ENCODE measurements around the gene APBB2.
"Not testable (repeated sequence)": the region's sequence is repeated elsewhere in the genome, so short reads cannot be mapped to it uniquely, and the experiment has no call there.

The APBB2 gene

DNA sequence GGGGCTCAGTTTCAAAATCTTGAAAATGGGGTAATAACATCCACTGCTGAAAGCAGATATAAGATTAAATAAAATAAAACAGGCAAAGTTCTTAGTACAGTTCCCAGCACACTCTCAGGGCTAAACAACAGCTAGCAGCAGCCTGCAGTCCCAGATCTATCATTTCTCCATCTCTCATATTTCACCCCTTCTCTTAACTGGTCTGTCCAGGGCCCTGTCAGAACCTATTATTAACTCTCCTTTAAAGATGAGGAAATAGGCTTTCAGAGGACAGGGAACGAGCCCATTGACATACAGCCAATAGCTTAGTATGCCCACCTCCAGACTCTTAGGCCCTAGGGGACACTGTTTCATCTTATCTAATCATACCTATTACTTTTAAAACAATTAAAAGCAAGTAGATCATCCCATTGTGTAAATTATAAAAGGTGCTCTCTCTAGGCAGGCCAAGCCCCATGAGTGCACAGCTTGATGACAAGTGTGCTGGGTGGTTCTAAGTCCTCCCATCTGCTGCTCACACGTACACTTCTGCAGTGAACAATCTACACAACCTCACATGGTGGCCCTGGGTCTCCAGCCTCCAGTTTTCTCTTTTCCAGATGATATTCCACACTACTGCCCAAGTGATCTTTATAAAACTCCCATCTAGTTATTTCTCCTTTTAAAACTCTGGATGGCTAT is 119.0 kb downstream of the APBB2 start:
- DNase-seq: no peak

- no peak for DNase-seq
Measured at GRCh38 chr4:41092128-41092527, 122.2 kb downstream of the APBB2 start.

DNA sequence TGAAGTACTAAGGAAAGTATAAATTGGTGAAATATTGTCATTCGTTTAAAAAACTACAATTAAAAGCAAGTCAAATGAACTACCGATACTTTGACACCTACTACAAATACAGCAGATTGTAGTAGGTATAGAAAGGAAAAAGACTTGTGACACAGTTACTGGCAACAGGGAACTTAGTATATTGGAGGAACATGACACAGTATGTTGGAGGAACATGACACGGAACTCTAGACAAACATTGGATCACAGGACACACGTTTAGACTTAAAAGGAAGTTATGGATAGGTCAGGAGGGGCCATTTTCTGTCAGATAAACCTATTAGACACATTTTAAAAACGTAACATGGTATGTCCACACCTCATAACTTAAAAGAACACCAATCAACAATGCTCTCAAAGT is 132.5 kb downstream of the APBB2 start:
- no peak for DNase-seq

DNA sequence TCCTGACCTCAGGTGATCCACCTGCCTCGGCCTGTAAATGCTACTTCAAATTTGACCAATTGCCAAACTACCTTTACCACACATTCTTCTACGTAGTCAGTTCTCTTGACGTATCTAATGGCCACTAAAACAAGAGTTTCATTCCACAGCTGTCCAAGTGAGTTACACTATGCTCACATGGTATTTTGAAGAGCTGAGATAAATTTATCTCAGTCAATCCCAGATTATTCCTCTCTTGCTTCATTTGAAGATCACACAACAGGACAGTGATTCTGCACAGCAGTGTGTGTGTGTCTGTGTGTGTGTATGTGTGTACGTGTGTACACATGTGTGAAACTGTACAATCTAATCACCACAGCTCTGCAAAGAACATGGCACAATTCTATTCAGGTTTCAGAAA is 133.4 kb downstream of the APBB2 start:
- DNase-seq: no peak

GRCh38 chr4:41079881-41080560 is 134.3 kb downstream of the APBB2 start:
- no peak for DNase-seq

- no peak for DNase-seq
Measured at GRCh38 chr4:41077628-41078027, 136.7 kb downstream of the APBB2 start.

DNA sequence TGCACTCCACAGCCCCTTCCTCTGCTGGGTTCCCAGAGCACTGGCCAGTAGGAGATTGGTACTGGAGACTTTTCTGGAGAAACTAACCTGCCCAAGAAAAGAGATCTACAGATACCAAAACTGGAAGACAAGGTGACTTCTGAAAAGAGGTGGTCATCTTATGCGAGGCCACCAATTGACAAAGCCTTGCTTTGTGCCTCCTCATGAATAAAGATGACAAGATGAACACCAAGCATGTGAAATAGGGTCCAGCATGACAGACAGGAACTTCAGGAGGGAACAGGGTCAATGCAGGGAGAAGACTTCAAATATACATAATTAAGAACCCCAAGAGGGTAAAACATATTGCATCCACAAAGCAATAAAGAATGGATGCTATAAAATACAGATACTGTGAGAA is 137.9 kb downstream of the APBB2 start:
- no peak for DNase-seq

- DNase-seq: no peak
Measured at GRCh38 chr4:41074215-41074614, 140.1 kb downstream of the APBB2 start.

- no peak for DNase-seq
Measured at GRCh38 chr4:41072021-41072777, 142.1 kb downstream of the APBB2 start.

DNA sequence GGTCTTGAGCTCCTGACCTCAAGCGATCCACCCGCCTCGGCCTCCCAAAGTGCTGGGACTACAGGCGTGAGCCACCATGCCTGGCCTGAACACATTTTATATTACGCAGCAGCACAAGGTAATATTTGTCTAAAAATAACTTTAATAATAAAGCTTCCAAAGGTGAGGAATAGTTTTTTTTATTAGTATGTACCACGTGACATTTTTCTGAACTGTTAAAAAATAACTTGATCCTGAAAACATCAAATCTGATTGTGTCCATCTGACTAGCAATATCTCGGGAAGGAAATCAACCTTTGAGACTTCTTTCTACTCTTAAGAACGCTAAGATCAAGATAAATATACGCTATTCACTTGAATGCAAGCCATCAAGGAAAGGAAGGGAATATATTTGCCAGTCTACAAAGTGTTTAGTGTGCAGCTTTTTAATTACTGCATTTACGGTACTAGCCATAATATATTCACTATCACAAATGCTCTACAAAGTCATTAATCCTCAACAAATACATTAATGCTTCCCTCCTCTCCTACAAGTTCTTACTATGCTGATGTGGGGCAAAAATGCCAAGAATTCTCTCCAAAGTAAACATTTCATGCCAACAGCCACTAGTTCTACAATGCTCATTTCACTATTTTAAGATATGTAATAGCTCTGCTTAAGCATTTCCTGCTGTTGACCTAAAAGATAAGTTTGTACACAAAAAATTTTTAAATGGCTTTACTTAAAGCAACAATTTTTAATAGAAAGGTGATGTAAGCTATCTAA is 143.6 kb downstream of the APBB2 start:
- DNase-seq: no peak

DNA sequence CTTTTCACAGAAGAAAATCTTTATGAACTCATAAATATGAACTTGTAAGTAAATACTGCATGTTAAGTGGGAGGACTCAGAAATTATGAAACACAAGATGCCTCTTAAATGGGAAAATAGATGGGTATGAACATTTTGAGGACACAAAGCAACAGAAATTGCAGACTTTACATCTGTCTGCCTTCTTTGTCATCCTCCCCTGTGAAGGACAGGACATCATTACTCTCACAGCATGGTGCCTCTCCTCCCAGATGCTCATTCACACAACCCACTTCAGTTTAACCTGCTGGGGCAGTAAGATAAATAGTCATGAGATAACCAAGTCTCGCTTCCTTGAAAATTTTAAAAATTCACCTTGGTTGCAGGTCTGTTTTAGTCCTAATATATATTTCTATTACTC is 144.5 kb downstream of the APBB2 start:
- DNase-seq: no peak

GRCh38 chr4:41069257-41069656 is 145.1 kb downstream of the APBB2 start:
- DNase-seq: no peak

DNA sequence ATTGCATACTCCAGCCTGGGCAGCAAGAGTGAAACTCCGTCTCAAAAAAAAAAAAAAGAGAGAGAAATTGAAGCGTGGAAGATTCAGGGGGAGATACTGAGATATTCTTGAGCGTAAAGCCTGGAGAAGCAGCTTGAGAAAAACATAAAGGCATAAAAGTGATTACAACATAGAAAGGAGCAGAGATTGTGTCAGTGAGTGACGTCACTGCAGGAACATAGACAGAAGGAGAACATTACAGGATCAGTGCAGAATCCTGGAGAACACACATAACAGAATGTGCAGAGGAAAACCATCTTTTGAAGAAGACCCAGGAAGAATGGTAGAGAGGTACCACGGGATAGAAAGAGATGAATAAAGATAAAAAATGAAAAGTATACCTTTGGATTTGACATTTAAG is 147.0 kb downstream of the APBB2 start:
- no peak for DNase-seq

DNA sequence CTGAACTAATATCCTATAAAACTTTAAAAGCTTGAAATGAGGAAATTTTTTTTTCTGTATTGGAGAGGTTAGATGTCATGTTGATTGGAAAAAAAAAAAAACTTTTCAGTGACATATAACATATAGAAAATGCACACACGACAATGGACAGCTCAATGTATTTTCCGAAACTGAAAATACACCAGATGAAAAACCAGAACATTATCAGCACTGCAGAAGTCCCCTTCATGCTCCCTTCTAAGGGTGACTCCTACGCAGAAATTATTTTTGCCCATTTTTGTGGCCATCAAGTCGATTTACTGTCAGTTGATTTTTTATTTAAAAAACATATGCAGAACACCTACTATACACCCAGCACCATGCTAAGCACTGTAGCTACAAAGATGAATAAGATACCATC is 148.3 kb downstream of the APBB2 start:
- DNase-seq: no peak

- DNase-seq: no peak
Measured at GRCh38 chr4:41065434-41066006, 148.8 kb downstream of the APBB2 start.

DNA sequence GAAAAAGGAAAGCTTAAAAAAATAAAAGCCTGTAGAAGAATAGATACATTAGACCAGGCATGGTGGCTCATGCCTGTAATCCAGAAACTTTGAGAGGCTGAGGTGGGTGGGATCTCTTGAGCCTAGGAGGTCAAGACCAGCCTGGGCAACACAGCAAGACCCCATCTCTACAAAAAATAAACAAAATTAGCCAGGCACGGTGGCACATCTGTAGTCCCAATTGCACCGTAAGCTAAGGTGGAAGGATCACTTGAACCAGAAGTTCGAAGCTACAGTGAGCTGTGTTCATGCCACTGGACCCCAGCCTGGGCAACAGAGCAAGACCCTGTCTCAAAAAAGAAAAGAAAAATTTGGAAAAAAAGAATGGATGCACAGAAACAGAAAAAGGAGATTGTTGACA is 149.4 kb downstream of the APBB2 start:
- no peak for DNase-seq

DNA sequence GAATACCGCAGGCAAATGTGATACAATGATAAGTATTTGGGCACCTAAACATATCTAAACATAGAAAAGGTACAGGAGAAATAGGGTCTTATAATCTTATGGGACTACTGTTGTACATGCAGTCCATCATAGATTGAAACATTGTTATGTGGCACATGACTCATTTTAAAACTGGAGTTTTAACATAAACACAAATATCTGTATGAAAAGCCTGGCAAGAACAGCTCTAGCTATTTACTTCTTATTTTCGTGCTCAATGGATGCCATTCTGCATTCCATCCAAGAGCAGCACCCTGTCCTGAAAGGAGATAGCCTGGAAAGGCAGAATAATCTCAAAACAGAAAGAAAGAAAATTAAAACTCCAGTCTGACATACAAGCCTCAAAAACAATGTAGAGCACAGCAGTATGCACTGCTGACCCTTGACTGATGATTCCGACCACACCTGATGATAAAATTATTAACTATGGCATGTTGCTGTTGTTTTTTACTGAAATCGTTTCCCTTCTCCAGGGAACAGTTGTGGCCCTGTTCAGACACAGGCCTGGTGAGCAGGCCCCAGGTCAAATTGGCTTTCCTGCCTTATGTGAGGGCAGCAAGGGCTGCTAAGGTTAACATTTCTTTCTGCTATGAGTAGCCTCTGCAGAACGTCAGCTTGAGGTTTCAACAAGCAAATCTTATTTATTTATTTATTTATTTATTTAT is 152.7 kb downstream of the APBB2 start:
- DNase-seq: no peak

DNA sequence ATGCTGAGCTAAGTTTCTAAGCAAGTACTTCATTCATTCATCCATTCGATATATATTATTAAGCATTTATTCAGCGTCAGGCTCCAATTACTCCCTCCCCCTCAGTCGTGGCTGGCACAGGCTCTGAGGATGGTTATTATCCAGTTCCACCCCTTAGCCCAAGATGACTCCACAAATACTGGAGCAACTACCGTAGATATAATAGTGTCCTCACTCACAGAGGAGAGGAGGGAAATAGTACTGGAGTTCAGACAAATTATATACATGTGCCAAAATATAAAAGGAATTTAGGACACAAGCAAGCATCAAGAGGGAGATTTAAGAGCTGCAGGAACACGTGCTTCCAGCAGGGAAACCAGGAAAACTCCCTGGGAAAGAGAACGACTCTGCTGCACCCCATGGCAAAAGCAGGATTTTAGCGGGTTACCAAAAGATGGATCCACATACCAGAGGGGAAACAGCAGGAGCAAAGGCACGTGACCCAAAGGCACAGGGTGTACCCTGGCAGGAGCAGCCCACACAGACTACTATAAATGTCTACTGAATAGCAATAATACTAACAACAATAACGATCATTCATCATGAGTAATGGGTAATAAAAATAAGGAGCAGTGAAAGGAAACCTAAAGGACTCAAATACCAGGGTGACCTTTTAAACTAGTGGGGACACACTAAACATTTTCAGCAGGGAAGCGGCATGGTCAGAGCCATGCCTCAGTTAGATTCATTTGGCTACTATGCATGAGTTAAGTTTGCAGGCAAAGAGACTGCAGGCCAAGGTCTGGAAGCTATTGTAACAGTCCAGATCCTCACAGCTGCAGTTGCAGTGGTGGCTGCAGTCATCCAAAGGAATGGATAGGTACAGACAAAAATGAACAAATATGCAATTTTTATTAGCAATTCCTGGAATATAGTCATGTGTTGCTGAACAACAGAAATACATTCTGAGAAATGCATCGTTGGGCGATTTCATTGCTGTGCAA is 153.7 kb downstream of the APBB2 start:
- DNase-seq: no peak

- DNase-seq: not testable (repeated sequence)
Measured at GRCh38 chr4:41059411-41059810, 154.9 kb downstream of the APBB2 start.

DNA sequence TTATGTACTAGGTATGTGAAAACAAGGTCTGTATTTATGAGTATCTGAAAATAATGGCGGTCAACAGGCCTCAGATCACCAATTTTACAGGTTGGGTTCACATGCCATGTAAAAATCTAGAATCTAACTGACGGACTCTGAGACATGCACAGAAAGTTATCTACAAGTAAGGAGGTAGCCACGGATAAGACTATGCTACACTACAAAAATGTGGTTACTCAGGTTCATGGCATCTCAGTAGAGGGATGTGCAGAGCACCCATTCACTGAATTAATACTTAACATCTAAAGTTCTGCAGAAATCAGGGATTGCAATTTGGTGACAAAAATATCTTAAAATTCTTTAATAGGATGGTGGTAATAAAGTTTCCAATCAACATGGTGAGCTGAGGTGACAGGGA is 155.9 kb downstream of the APBB2 start:
- DNase-seq: no peak

GRCh38 chr4:41057467-41057866 is 156.9 kb downstream of the APBB2 start:
- DNase-seq: no peak

Data from T-helper 1 cell (primary cell).